Upper lobe of left lung (tissue), 6 donors: ENCODE results near the gene USP6NL. TPM values are rescaled to one million over a fixed set of nuclear protein-coding genes. Genes with fewer than 3 reads are reported as not detected.

Source experiments
- ATAC-seq, 2 donors: fragments of 200-7000 bp; cut with Tn5 transposase; one replicate each; pipeline ENCODE4 v1.9.1; 2022; ENCODE audit warnings: mild to moderate bottlenecking in 2 of 2, moderate library complexity in 2 of 2; ENCODE audit not compliant: low FRiP score in 2 of 2
- DNase-seq, 2 donors: peaks; one replicate each; pipeline ENCODE4 v3.0.0-alpha.2; 2019 to 2020
- H3K27ac ChIP-seq, 4 donors: fragments of 200-600 bp; sonication (generic); one replicate each; pipeline ENCODE4 v1.5.1; 2016 to 2019
- H3K27me3 ChIP-seq, 4 donors: fragments of 200-600 bp; sonication (generic); one replicate each; pipeline ENCODE4 v1.5.1; 2017 to 2019
- H3K36me3 ChIP-seq, 4 donors: fragments of 200-600 bp; sonication (generic); one replicate each; pipeline ENCODE4 v1.5.1; 2016 to 2019
- H3K4me1 ChIP-seq, 4 donors: fragments of 200-600 bp; sonication (generic); one replicate each; pipeline ENCODE4 v1.5.1; 2018 to 2019
- H3K4me3 ChIP-seq, 4 donors: fragments of 200-600 bp; sonication (generic); one replicate each; pipeline ENCODE4 v1.5.1; 2017 to 2019; ENCODE audit warnings: mild to moderate bottlenecking in 2 of 4, moderate library complexity in 1 of 4
- H3K9me3 ChIP-seq, 4 donors: fragments of 200-600 bp; sonication (generic); one replicate each; pipeline ENCODE4 v1.5.1; 2018 to 2019
- EP300 ChIP-seq, 4 donors: sonication (generic); formaldehyde crosslinking; IDR thresholded peaks; one replicate each; pipeline ENCODE4 v1.5.1; 2017; ENCODE audit warnings: antibody characterized with exemption in 4 of 4, control low read depth in 2 of 4
- POLR2A ChIP-seq, 4 donors: fragments of 450-650 bp; IDR thresholded peaks; one replicate each; pipeline ENCODE4 v1.5.1; 2016 to 2017; ENCODE audit warnings: antibody characterized with exemption in 4 of 4, mild to moderate bottlenecking in 2 of 4
- POLR2AphosphoS5 ChIP-seq, 2 donors: sonication (generic); formaldehyde crosslinking; IDR thresholded peaks; one replicate each; pipeline ENCODE4 v1.5.1; 2017; ENCODE audit warnings: antibody characterized with exemption in 2 of 2
- WGBS, 2 donors: methylation state at CpG; one replicate each; pipeline ENCODE4 v1.1.5; 2017 to 2018; 5-methylcytosine and 5-hydroxymethylcytosine counted together
- total RNA-seq, 6 donors: library from RNA; depleted of rRNA in 4 of 6; stranded (reverse); fragments of >200 nt in 4 of 6; gene quantifications; one replicate each; pipeline versions ENCODE4 v1.1.0 to v1.2.1, GENCODE V29; 2016 to 2021
- TF ChIP-seq, protein P1 (sequence below), 6 experiments: fragments of 450-650 bp in 4 of 6; fragments of 200-600 bp in 2 of 6; sonication (generic) in 2 of 6; IDR thresholded peaks; one replicate each; pipeline ENCODE4 v1.5.1; 2016 to 2019; ENCODE audit warnings: antibody characterized with exemption in 6 of 6
- donor health status: DM: no; HTN: no; CAD: no; lungs with moderate emphysema.
- donor health status: DM: no; HTN: yes; CAD: no; lungs with severe emphysema.

Gene USP6NL
- total RNA-seq, 6 donors from 2014 or later, result 16.4 to 28.6 (median 21.8) TPM

DNA sequence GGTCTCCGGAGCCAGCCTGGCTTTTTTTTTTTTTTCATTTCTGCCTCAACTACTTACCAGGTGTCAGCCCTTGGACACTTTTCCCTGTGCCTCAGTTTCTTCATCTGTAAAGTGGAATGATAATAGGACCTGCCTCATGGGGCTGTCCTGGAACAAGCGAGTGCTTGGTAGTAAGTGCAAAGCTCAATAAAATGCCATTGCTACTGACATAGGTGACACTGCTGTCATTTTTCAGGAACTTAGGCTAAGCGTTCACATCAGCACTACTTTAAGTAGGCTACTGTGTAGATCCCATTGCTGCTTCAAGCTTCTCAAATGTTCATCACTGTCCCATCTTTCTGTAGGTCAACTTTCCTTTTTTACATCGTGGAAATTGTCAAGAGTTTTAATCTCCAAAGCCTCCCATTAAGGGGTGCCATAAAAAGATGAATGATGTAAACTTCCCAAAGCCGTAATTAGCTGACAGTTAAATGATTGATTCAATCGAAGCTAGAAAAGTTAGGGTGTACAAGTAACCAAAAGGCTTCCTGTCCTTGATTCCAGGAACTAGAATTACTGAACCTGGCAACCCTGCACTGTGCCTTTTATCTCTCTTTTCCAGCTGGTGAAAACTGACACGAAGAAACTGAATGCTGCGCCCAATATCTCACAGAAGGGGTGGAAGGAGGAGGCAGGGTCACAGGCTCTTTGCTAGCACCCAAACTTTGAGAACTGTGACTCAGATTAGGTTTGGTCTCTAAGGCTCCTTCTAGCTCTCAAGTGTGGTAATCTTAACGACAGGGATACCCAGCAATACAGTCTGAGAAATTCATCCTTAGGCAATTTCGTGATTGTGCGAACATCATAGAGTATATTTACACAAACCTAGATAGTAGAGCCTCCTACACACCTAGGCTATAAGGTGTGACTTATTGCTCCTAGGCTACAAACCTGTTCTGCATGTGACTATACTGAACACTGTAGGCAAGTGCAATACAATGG lies 861 bp upstream of the USP6NL start:
- Histone ChIP-seq H3K36me3 (no peaks in the 10 kb centered on the region), H3K27ac (peak overlapping the region; percentile 89 to 95 (median 94)), H3K9me3 (no peaks in the 10 kb centered on the region), H3K4me1 (peaks cover 15 to 25% (median 24%) of the 10 kb centered on the region in 4 donors), H3K27me3 (no peaks in the 10 kb centered on the region), H3K4me3 (peak overlapping the region; percentile 66 to 94 (median 92))
- no peak for DNase-seq
- TF ChIP-seq POLR2A (IDR thresholded peaks at IDR 0.05) (no peak), POLR2AphosphoS5 (IDR thresholded peaks at IDR 0.05) (no peak), EP300 (IDR thresholded peaks at IDR 0.05) (no peak)
- TF ChIP-seq, protein P1, sequence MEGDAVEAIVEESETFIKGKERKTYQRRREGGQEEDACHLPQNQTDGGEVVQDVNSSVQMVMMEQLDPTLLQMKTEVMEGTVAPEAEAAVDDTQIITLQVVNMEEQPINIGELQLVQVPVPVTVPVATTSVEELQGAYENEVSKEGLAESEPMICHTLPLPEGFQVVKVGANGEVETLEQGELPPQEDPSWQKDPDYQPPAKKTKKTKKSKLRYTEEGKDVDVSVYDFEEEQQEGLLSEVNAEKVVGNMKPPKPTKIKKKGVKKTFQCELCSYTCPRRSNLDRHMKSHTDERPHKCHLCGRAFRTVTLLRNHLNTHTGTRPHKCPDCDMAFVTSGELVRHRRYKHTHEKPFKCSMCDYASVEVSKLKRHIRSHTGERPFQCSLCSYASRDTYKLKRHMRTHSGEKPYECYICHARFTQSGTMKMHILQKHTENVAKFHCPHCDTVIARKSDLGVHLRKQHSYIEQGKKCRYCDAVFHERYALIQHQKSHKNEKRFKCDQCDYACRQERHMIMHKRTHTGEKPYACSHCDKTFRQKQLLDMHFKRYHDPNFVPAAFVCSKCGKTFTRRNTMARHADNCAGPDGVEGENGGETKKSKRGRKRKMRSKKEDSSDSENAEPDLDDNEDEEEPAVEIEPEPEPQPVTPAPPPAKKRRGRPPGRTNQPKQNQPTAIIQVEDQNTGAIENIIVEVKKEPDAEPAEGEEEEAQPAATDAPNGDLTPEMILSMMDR (IDR thresholded peaks at IDR 0.05), result no peak
- ATAC-seq, result peak in 1 of 2 donors; percentile 1
- WGBS, 2 donors, result 10 to 14% methylated on average over 11 of the region's 11 CpGs

DNA sequence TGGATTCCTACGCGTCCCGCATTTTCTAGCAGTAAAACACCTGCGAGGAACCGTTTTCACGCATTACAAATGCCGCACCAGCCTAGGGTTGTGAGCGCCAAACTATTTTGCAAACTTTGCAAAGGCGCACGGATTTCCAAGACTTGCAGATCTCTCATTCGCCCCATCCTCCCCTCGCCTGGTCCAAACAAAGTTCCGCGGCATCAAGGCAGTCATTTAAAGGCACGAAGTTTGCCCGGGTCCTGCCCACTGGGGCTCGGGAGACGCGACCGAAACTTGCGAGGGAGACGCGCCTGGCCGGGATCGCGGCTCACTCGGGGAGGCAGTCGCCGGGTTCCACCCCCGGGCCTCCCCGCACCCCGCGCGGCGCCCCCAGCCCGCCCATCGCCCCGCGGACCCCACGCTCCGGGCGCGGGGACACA lies 613 bp downstream of the USP6NL start:
- ATAC-seq, result peak in 1 of 2 donors; percentile 40
- H3K9me3 ChIP-seq, result no peaks in the 10 kb centered on the region
- no peaks in the 10 kb centered on the region for H3K27me3 ChIP-seq
- peak overlapping the region; percentile 77 to 94 (median 92) for H3K4me3 ChIP-seq
- peak overlapping the region; percentile 89 to 95 (median 94) for H3K27ac ChIP-seq
- no peaks in the 10 kb centered on the region for H3K36me3 ChIP-seq
- 0 to 2% methylated on average over 6 to 18 of the region's 43 CpGs for WGBS, 2 donors
- peaks cover 16 to 25% (median 24%) of the 10 kb centered on the region in 4 donors for H3K4me1 ChIP-seq
- TF ChIP-seq, protein P1 (IDR thresholded peaks at IDR 0.05), result no peak
- TF ChIP-seq POLR2AphosphoS5 (IDR thresholded peaks at IDR 0.05) (no peak), EP300 (IDR thresholded peaks at IDR 0.05) (no peak), POLR2A (IDR thresholded peaks at IDR 0.05) (no peak)
- no peak for DNase-seq

DNA sequence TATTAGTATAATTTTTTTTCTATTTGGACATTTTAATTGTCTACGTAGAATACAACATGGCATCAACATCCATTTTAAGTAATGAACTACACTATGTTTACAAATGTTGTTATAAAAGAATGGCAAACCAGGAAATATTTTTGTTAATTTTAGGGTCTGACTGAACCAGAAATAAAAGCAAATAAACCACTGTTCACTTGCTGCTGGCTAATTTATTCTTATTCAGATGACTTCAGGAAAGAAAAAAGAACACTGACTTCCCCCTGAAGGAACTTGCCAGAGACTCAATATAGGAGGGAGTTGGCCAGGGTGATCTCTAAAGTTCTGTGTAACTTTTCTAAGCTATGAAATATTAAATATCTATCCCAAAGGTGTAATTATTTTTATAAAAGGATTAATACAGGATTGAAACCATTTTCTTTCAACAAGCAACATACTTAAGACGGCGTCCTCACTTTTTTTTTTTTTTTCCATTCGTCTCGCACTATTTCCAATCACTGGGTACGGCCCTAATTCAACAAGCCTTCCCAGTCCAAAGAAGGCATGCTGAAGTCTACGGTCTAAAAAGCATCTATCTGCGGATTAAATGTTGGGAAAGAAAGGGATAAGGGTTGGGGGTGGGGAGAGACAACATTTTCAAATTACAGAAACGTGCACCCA lies 1.2 kb downstream of the USP6NL start:
- no peaks in the 10 kb centered on the region for H3K9me3 ChIP-seq
- H3K27me3 ChIP-seq, result no peaks in the 10 kb centered on the region
- 5 to 13% methylated on average over 9 of the region's 9 CpGs for WGBS, 2 donors
- no peak for ATAC-seq
- TF ChIP-seq EP300 (IDR thresholded peaks at IDR 0.05), result no peak
- no peak for TF ChIP-seq POLR2AphosphoS5 (IDR thresholded peaks at IDR 0.05)
- TF ChIP-seq POLR2A (IDR thresholded peaks at IDR 0.05), result no peak
- TF ChIP-seq, protein P1 (IDR thresholded peaks at IDR 0.05), result no peak
- DNase-seq, result no peak
- peak overlapping the region; percentile 77 to 94 (median 92) for H3K4me3 ChIP-seq
- peaks cover 21 to 30% (median 25%) of the 10 kb centered on the region in 4 donors for H3K4me1 ChIP-seq
- H3K27ac ChIP-seq, result peak overlapping the region; percentile 89 to 95 (median 94)
- H3K36me3 ChIP-seq, result no peaks in the 10 kb centered on the region

DNA sequence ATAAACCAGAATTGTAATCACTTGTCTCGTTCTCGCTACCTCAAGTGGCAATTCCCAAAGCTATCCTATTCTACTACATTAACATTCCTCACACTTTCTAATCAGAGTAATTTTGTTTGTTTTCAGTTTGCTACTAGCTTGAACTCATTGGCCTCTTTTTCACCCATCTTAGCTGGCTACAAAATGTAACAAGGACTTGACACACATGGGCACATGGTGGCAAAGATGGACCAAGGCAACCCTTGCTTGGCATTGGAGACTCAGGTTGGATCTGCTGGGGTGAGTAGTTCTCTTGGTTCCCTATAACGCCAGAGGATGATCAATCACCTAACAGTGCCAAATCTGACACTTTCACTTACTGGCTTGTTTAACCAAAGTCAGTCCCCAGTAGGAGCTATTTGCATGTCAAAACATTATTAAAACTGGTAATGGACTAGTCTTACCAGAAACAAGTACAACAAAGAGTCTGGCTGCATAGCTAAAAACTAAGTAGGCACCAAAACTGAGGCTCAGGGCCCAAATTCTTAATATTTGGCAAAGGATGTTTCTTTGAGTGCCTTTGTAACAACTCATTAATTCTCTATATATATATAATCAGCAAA lies 1.9 kb downstream of the USP6NL start:
- peak overlapping the region in 1 of 4 donors; percentile 94 for H3K27ac ChIP-seq
- WGBS, 2 donors, result 66 to 74% methylated on average over 3 of the region's 3 CpGs
- DNase-seq, result no peak

More for the DNA sequence above, 1.9 kb downstream of the USP6NL start:
- Histone ChIP-seq H3K4me1 (peaks cover 25 to 30% (median 27%) of the 10 kb centered on the region in 4 donors), H3K36me3 (no peaks in the 10 kb centered on the region), H3K27me3 (no peaks in the 10 kb centered on the region), H3K9me3 (no peaks in the 10 kb centered on the region), H3K4me3 (peak overlapping the region in 1 of 4 donors; percentile 94)
- TF ChIP-seq, protein P1 (IDR thresholded peaks at IDR 0.05), result no peak
- TF ChIP-seq POLR2A (IDR thresholded peaks at IDR 0.05), result no peak
- TF ChIP-seq POLR2AphosphoS5 (IDR thresholded peaks at IDR 0.05), result no peak
- no peak for TF ChIP-seq EP300 (IDR thresholded peaks at IDR 0.05)
- ATAC-seq, result no peak
